ENCODE measurements around the gene DEFB114. TPM values are rescaled to one million over a fixed set of nuclear protein-coding genes. Genes with fewer than 3 reads are reported as not detected.

The DEFB114 gene
- total and polyA plus RNA-seq, 2 of the 13 experiments (the other 11 are each of a cell fraction or from before 2014, with no cell fraction given): not detected

DNA sequence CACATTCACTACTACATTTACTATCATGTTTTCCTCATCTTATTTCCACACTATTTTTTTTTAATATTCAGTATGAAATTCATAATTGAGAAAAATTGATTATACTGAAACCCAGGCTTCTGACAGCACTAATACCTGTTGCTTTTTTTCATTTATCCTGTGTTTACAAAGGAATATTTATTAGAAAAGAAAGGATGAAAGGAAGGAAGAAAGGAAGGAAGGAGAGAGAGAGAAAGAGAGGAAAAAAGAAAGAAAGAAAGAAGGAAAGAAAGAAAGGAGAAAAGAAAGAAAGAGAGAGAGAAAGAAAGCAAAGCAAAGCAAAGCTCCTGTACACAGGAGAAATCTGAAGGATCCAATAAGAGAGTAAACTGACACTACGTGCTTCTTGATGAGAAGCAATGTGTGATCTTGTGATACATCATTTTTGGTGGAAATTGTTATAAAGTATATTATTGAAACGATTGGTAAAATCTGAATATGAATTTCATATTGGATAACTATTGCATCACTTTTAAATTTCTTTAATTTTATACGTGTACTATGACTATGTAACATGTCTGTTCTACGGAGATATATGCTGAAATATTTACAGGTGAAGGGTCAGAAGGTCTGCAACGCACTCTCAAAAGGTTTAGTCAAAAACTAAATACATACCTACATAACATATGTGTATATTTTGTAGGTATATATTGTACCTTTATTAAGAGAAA, 43.9 kb downstream of the DEFB114 start (continued):
- no peak for TF ChIP-seq HMG20B (CRISPR knock-in tag; conservative IDR thresholded peaks at IDR 0.05)
- 0 out of 2 replicates have a peak, but pooled peaks have one; percentile 30 for TF ChIP-seq ATF7 (IDR thresholded peaks at IDR 0.05)
- TF ChIP-seq ATF7 (CRISPR knock-in tag; IDR thresholded peaks at IDR 0.05): no peak
- no peak for TF ChIP-seq ESRRA (CRISPR knock-in tag; IDR thresholded peaks at IDR 0.05; ENCODE audit: low read depth)
- peak; percentile 64; the same call in 1 of the 2 replicates for TF ChIP-seq CEBPB (IDR thresholded peaks at IDR 0.05; ENCODE audit: borderline replicate concordance, low read depth, low read length)
- TF ChIP-seq SRSF9 (IDR thresholded peaks at IDR 0.05; ENCODE audit: borderline replicate concordance, insufficient read depth, low read depth, low read length, poor library complexity, severe bottlenecking): no peak

DNA sequence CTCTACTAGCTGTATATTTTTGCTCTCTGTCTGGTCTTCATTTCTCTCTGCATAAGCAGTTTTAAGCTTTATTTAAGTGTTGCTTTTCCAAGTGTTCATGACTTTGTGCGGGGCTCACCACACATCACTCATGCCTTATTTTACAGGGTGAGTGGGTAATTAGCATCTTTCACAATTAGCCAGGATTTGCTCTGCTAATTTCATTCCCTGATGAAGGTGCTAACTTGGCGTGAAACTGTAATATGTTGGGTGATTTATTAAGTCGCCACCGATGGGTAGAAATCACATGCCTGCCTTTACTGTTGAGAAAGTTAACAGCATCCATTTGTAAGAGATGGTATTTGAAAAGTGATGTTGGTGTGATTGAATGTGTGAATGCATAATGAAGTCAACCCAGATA, 44.7 kb downstream of the DEFB114 start:
- intact Hi-C loops (cut with micrococcal nuclease; ENCODE audit: unreplicated experiment) (no loop called here), in situ Hi-C loops (cut with HindIII; ENCODE audit: extremely low pct_ligation_motif_present, low pct_unique_long_range_greater_than_20kb) (no loop called here)
- BruUV-seq (replicated peaks): no TSS peak
- ChIA-PET POLR2A (no interaction called here), CTCF (ENCODE audit: low intra/inter-chr PET ratio, low total read pairs) (no interaction called here)
- H3K4me2 ChIP-seq (ENCODE audit: low read depth, low read length): no peak overlapping the region
- H3K79me2 ChIP-seq (ENCODE audit: insufficient read depth, low read length): no peaks in the 10 kb centered on the region
- DNase-seq (ENCODE audit: low spot score) (no peak), FAIRE-seq (no peak), ATAC-seq (no peak)
- no peak overlapping the region for H2AFZ ChIP-seq (ENCODE audit: low read length)
- WGBS (ENCODE audit: low lambda C conversion rate): 15% methylated on average over 4 of the region's 4 CpGs
- H3K4me3 ChIP-seq (replicated peaks in 1 of 3; ENCODE audit: insufficient read depth in 1 of 3, low read depth in 2 of 3, low read length in 3 of 3): no peak overlapping the region
- no peak overlapping the region for H3K9ac ChIP-seq (ENCODE audit: insufficient read depth, low read depth, low read length)
- H3K27ac ChIP-seq (ENCODE audit: extremely low read length, insufficient read depth, low read length): no peak overlapping the region
- H3K4me1 ChIP-seq (ENCODE audit: insufficient read depth, low read length): no peaks in the 10 kb centered on the region
- no peaks in the 10 kb centered on the region for H3K36me3 ChIP-seq (replicated peaks in 1 of 2; ENCODE audit: control insufficient read depth in 1 of 2, insufficient read depth in 2 of 2, low read length in 2 of 2)
- no peaks in the 10 kb centered on the region for H4K20me1 ChIP-seq (ENCODE audit: insufficient read depth, low read length)
- no peaks in the 10 kb centered on the region for H3K9me3 ChIP-seq (ENCODE audit: low read length)
- no peaks in the 10 kb centered on the region for H3K27me3 ChIP-seq (ENCODE audit: control insufficient read depth in 1 of 2, insufficient read depth in 2 of 2, low read length in 2 of 2)
- TF ChIP-seq, protein P1, sequence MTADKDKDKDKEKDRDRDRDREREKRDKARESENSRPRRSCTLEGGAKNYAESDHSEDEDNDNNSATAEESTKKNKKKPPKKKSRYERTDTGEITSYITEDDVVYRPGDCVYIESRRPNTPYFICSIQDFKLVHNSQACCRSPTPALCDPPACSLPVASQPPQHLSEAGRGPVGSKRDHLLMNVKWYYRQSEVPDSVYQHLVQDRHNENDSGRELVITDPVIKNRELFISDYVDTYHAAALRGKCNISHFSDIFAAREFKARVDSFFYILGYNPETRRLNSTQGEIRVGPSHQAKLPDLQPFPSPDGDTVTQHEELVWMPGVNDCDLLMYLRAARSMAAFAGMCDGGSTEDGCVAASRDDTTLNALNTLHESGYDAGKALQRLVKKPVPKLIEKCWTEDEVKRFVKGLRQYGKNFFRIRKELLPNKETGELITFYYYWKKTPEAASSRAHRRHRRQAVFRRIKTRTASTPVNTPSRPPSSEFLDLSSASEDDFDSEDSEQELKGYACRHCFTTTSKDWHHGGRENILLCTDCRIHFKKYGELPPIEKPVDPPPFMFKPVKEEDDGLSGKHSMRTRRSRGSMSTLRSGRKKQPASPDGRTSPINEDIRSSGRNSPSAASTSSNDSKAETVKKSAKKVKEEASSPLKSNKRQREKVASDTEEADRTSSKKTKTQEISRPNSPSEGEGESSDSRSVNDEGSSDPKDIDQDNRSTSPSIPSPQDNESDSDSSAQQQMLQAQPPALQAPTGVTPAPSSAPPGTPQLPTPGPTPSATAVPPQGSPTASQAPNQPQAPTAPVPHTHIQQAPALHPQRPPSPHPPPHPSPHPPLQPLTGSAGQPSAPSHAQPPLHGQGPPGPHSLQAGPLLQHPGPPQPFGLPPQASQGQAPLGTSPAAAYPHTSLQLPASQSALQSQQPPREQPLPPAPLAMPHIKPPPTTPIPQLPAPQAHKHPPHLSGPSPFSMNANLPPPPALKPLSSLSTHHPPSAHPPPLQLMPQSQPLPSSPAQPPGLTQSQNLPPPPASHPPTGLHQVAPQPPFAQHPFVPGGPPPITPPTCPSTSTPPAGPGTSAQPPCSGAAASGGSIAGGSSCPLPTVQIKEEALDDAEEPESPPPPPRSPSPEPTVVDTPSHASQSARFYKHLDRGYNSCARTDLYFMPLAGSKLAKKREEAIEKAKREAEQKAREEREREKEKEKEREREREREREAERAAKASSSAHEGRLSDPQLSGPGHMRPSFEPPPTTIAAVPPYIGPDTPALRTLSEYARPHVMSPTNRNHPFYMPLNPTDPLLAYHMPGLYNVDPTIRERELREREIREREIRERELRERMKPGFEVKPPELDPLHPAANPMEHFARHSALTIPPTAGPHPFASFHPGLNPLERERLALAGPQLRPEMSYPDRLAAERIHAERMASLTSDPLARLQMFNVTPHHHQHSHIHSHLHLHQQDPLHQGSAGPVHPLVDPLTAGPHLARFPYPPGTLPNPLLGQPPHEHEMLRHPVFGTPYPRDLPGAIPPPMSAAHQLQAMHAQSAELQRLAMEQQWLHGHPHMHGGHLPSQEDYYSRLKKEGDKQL (CRISPR knock-in tag; IDR thresholded peaks at IDR 0.05; ENCODE audit: low read depth): no peak
- TF ChIP-seq ZNF253 (CRISPR knock-in tag; IDR thresholded peaks at IDR 0.05; ENCODE audit: borderline replicate concordance): no peak
- no peak for TF ChIP-seq RELA (CRISPR knock-in tag; IDR thresholded peaks at IDR 0.05)
- TF ChIP-seq, protein P2, sequence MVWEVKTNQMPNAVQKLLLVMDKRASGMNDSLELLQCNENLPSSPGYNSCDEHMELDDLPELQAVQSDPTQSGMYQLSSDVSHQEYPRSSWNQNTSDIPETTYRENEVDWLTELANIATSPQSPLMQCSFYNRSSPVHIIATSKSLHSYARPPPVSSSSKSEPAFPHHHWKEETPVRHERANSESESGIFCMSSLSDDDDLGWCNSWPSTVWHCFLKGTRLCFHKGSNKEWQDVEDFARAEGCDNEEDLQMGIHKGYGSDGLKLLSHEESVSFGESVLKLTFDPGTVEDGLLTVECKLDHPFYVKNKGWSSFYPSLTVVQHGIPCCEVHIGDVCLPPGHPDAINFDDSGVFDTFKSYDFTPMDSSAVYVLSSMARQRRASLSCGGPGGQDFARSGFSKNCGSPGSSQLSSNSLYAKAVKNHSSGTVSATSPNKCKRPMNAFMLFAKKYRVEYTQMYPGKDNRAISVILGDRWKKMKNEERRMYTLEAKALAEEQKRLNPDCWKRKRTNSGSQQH (CRISPR knock-in tag; IDR thresholded peaks at IDR 0.05; ENCODE audit: low read depth): no peak
- no peak for TF ChIP-seq ZFP41 (CRISPR knock-in tag; IDR thresholded peaks at IDR 0.05; ENCODE audit: borderline replicate concordance)
- no peak for TF ChIP-seq TEAD2 (CRISPR knock-in tag; IDR thresholded peaks at IDR 0.05)
- no peak for TF ChIP-seq MTA3 (CRISPR knock-in tag; IDR thresholded peaks at IDR 0.05)
- TF ChIP-seq, protein P3, sequence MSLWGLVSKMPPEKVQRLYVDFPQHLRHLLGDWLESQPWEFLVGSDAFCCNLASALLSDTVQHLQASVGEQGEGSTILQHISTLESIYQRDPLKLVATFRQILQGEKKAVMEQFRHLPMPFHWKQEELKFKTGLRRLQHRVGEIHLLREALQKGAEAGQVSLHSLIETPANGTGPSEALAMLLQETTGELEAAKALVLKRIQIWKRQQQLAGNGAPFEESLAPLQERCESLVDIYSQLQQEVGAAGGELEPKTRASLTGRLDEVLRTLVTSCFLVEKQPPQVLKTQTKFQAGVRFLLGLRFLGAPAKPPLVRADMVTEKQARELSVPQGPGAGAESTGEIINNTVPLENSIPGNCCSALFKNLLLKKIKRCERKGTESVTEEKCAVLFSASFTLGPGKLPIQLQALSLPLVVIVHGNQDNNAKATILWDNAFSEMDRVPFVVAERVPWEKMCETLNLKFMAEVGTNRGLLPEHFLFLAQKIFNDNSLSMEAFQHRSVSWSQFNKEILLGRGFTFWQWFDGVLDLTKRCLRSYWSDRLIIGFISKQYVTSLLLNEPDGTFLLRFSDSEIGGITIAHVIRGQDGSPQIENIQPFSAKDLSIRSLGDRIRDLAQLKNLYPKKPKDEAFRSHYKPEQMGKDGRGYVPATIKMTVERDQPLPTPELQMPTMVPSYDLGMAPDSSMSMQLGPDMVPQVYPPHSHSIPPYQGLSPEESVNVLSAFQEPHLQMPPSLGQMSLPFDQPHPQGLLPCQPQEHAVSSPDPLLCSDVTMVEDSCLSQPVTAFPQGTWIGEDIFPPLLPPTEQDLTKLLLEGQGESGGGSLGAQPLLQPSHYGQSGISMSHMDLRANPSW (CRISPR knock-in tag; IDR thresholded peaks at IDR 0.05; ENCODE audit: borderline replicate concordance): no peak
